ENCODE results near the gene AFDN.

Gene AFDN

DNA sequence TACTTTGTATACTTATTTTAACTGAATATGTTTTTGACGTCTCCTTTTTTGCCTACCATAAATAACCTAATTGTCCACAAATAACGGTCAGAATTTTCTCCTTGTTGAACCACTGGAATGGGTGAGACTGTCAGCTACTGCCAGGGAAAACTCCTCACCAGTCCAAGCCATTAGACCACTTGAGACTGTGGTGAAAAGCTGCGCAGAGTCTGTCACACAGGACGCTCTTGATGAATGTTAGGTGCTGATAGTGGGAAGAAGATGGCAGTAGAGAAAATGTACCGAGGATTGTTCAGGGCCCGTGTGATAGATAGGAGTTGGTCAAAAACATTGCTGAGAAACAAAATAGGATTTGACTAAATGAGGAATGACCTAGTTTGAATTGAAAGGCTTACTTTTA, 95.1 kb downstream of the AFDN start:
- H3K9me3 ChIP-seq (ENCODE audit: control insufficient read depth, insufficient read depth, low read length), result no peaks in the 10 kb centered on the region
- no peak overlapping the region for H3K4me3 ChIP-seq (ENCODE audit: low read depth, low read length)
- H3K36me3 ChIP-seq (ENCODE audit: control insufficient read depth, insufficient read depth, low read length), result peaks cover 45% of the 10 kb centered on the region
- H3K9ac ChIP-seq (ENCODE audit: low read depth, low read length), result no peak overlapping the region
- no peaks in the 10 kb centered on the region for H3K4me1 ChIP-seq (ENCODE audit: control insufficient read depth, insufficient read depth, low read length)
- no peaks in the 10 kb centered on the region for H3K27me3 ChIP-seq (ENCODE audit: control insufficient read depth, insufficient read depth, low read length)

DNA sequence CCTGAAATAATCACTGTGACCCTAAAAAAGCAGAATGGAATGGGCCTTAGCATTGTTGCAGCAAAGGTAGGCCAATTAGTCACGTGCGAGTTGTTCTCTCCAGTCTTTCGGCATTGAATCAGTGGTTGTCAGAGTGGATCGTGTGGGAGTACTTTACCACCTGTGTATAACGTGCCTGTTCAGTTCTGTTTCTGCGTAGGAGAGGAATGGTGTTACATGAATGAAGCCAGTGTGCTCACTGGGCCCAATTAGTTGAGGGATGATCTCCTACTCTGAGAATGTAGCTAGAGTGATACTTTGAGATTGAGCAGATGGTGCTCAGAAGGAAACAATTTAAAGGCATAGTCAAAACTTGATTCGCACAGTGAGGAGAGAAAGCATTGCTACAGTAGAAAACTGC, 98.3 kb downstream of the AFDN start:
- Histone ChIP-seq H3K27me3 (ENCODE audit: control insufficient read depth, insufficient read depth, low read length) (no peaks in the 10 kb centered on the region), H3K9me3 (ENCODE audit: control insufficient read depth, insufficient read depth, low read length) (no peaks in the 10 kb centered on the region), H3K36me3 (ENCODE audit: control insufficient read depth, insufficient read depth, low read length) (peaks cover 37% of the 10 kb centered on the region), H3K4me1 (ENCODE audit: control insufficient read depth, insufficient read depth, low read length) (no peaks in the 10 kb centered on the region), H3K4me3 (ENCODE audit: low read depth, low read length) (no peak overlapping the region), H3K9ac (ENCODE audit: low read depth, low read length) (no peak overlapping the region)

DNA sequence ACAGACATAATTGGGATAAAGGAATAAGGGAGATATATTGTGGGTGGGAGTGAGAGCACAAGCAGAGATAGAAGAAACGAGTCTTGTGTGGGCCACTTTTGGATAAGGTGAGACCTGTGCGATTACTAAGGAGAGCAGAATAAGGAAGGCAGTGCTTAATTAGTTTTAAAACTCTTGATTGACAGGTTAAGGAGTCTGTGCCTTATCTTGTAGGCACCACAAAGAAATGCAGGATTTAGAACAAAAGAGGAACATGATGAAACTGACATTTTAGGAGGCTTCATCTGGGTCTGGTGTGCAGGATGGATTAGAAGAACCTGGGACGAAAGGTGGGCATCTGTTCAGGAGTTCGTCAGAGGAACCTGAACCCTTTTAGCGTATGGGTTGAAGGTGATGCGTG, 100.5 kb downstream of the AFDN start:
- H3K9ac ChIP-seq (ENCODE audit: low read depth, low read length), result no peak overlapping the region
- H3K4me1 ChIP-seq (ENCODE audit: control insufficient read depth, insufficient read depth, low read length), result no peaks in the 10 kb centered on the region
- peaks cover 30% of the 10 kb centered on the region for H3K36me3 ChIP-seq (ENCODE audit: control insufficient read depth, insufficient read depth, low read length)
- H3K9me3 ChIP-seq (ENCODE audit: control insufficient read depth, insufficient read depth, low read length), result no peaks in the 10 kb centered on the region
- no peaks in the 10 kb centered on the region for H3K27me3 ChIP-seq (ENCODE audit: control insufficient read depth, insufficient read depth, low read length)
- no peak overlapping the region for H3K4me3 ChIP-seq (ENCODE audit: low read depth, low read length)

DNA sequence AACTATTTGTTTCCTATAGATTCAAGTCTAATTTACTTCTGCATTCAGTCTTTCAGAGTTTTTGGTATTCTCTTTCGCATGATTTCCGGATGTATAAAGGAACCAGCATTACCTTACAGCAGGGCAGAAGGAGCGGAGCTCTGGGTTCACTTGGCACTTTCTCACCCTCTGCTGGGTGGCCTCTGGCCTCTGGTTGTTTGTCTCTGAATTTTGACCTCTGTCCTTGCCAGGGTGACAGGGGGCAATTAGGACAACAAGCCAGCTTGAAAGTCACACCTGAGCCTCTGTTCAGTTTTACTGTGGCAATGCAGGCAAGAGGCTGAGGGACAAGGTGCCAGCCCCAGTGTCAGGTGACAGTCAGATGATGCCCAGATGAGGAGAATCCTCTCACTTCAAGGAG, 101.4 kb downstream of the AFDN start:
- Histone ChIP-seq H3K9ac (ENCODE audit: low read depth, low read length) (no peak overlapping the region), H3K9me3 (ENCODE audit: control insufficient read depth, insufficient read depth, low read length) (no peaks in the 10 kb centered on the region), H3K4me1 (ENCODE audit: control insufficient read depth, insufficient read depth, low read length) (no peaks in the 10 kb centered on the region), H3K4me3 (ENCODE audit: low read depth, low read length) (no peak overlapping the region), H3K27me3 (ENCODE audit: control insufficient read depth, insufficient read depth, low read length) (no peaks in the 10 kb centered on the region), H3K36me3 (ENCODE audit: control insufficient read depth, insufficient read depth, low read length) (peaks cover 30% of the 10 kb centered on the region)

DNA sequence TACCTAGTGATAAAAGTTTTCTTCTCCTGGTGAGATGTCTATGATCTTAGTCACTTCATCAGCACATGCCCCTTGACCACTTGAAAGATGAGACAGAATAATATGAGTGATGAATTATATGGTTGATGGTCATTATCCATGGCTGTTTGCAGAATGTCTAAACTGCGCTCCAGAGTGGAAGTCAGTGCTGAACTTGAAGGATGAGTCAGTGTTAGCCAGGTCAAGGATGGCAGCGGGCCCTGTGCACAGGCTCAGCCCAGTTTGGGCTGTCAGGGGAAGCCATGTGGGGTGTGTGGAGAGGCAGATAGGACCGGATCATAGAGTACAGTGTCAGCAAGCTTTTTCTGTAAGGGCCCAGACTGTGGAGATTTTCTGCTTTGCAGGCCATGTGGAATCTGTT, 103.6 kb downstream of the AFDN start:
- no peaks in the 10 kb centered on the region for H3K4me1 ChIP-seq (ENCODE audit: control insufficient read depth, insufficient read depth, low read length)
- H3K27me3 ChIP-seq (ENCODE audit: control insufficient read depth, insufficient read depth, low read length), result no peaks in the 10 kb centered on the region
- H3K4me3 ChIP-seq (ENCODE audit: low read depth, low read length), result no peak overlapping the region
- H3K9me3 ChIP-seq (ENCODE audit: control insufficient read depth, insufficient read depth, low read length), result no peaks in the 10 kb centered on the region
- H3K36me3 ChIP-seq (ENCODE audit: control insufficient read depth, insufficient read depth, low read length), result peaks cover 21% of the 10 kb centered on the region
- no peak overlapping the region for H3K9ac ChIP-seq (ENCODE audit: low read depth, low read length)

DNA sequence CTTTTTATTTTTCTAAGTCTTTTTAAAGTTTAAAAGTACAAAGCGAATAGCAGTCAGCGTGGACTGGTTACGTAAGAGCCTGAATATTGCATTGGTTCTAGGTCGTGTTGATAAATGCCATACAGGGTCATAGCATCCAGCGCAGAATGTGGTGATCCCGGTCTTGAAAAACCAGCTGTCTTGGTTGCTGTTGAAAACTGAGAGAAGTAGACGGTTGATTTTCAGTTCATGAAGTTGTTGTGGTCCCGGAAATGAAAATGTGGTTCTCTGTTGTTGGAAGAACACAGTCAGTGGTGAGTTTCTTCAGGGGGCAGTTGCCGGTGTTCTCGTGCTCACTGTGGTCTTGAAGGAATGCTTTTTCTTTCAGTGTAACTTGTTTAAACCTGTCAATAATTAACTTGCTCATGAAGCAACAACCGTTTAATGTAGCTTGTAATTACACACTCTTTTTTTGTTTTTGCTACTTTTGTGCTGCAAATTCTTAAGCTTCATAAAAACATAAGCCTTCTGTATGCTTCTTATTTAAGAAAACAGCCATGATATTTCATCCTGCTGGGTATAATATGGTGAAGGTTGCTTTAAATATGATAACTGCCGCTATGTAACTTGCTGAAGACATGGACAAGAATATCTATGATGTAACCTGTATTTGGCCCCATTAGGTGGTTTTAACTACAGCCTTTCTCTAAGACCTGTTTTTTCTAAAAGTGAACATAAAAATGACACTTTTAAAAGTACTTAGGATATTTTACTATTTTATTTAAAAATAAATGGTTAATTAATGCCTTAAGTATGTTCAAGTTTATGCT, 106.0 kb downstream of the AFDN start:
- Histone ChIP-seq H3K27me3 (ENCODE audit: control insufficient read depth, insufficient read depth, low read length) (no peaks in the 10 kb centered on the region), H3K9ac (ENCODE audit: low read depth, low read length) (no peak overlapping the region), H3K4me1 (ENCODE audit: control insufficient read depth, insufficient read depth, low read length) (no peaks in the 10 kb centered on the region), H3K4me3 (ENCODE audit: low read depth, low read length) (no peak overlapping the region), H3K9me3 (ENCODE audit: control insufficient read depth, insufficient read depth, low read length) (no peaks in the 10 kb centered on the region), H3K36me3 (ENCODE audit: control insufficient read depth, insufficient read depth, low read length) (peaks cover 8% of the 10 kb centered on the region)

DNA sequence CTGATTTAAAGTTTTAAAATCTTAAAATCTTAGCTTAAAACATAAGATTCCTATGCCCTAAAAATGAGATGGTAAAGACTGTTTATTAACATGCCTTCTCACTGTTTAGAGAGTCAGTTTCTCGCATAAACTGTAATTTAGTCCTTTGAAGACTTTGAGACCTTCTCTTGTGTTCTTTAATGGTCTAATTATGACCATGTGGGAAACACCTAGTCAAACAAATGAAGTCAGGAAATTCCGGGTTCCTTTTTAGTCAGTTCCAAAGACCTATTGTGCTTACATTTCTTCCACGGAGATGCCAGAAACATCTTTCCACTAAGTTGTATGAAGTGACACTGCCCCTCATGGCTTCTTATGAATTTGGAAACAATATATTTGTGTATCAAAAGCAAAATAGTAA, 106.6 kb downstream of the AFDN start:
- H3K27me3 ChIP-seq (ENCODE audit: control insufficient read depth, insufficient read depth, low read length), result no peaks in the 10 kb centered on the region
- no peaks in the 10 kb centered on the region for H3K9me3 ChIP-seq (ENCODE audit: control insufficient read depth, insufficient read depth, low read length)
- H3K4me1 ChIP-seq (ENCODE audit: control insufficient read depth, insufficient read depth, low read length), result peaks cover 2% of the 10 kb centered on the region
- no peak overlapping the region for H3K4me3 ChIP-seq (ENCODE audit: low read depth, low read length)
- no peak overlapping the region for H3K9ac ChIP-seq (ENCODE audit: low read depth, low read length)
- peaks cover 4% of the 10 kb centered on the region for H3K36me3 ChIP-seq (ENCODE audit: control insufficient read depth, insufficient read depth, low read length)

DNA sequence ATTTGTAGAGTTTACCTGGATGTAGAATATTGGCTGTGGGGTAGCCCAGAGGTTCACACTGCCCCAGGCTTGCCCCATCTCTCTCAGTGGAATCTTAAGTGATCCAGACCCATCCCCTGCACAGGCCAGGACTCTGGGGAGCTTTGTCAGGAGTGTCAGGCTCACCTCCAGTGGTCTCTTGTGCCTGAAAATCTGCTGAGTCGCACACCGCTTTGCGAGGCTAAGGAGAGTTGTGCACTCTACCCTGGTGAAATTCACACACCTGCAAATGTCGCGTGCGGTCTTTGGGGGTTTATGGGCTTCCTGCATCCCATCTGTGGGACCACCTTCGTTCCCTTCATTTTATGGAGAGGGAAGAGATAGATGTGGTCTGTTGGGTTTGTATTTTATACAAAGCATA, 107.1 kb downstream of the AFDN start:
- no peak overlapping the region for H3K9ac ChIP-seq (ENCODE audit: low read depth, low read length)
- no peak overlapping the region for H3K4me3 ChIP-seq (ENCODE audit: low read depth, low read length)
- H3K4me1 ChIP-seq (ENCODE audit: control insufficient read depth, insufficient read depth, low read length), result peaks cover 2% of the 10 kb centered on the region
- no peaks in the 10 kb centered on the region for H3K27me3 ChIP-seq (ENCODE audit: control insufficient read depth, insufficient read depth, low read length)
- H3K36me3 ChIP-seq (ENCODE audit: control insufficient read depth, insufficient read depth, low read length), result no peaks in the 10 kb centered on the region
- H3K9me3 ChIP-seq (ENCODE audit: control insufficient read depth, insufficient read depth, low read length), result no peaks in the 10 kb centered on the region

DNA sequence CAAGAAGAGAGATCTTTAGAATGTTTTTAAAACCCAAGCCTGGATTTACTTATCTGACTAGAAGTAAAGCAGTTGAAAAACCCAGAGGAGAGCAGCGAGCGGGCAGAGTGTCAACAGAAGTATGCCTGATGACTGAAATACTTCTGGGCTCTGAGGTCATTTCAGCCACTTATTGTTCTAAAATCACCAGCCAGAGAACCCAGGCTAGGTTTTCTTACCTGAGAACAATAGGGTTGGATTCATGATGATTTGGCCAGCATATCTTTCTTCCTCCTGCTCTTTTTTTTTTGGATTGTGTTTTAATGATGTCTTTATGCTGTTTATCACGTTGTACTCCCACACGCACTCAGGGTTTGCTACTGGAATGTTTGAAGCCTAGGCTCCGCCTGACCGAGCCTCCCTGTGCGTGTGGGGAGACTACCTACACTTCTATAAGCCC, 107.7 kb downstream of the AFDN start:
- Histone ChIP-seq H3K4me1 (ENCODE audit: control insufficient read depth, insufficient read depth, low read length) (peaks cover 2% of the 10 kb centered on the region), H3K36me3 (ENCODE audit: control insufficient read depth, insufficient read depth, low read length) (no peaks in the 10 kb centered on the region), H3K4me3 (ENCODE audit: low read depth, low read length) (no peak overlapping the region), H3K9ac (ENCODE audit: low read depth, low read length) (no peak overlapping the region), H3K9me3 (ENCODE audit: control insufficient read depth, insufficient read depth, low read length) (no peaks in the 10 kb centered on the region), H3K27me3 (ENCODE audit: control insufficient read depth, insufficient read depth, low read length) (no peaks in the 10 kb centered on the region)

DNA sequence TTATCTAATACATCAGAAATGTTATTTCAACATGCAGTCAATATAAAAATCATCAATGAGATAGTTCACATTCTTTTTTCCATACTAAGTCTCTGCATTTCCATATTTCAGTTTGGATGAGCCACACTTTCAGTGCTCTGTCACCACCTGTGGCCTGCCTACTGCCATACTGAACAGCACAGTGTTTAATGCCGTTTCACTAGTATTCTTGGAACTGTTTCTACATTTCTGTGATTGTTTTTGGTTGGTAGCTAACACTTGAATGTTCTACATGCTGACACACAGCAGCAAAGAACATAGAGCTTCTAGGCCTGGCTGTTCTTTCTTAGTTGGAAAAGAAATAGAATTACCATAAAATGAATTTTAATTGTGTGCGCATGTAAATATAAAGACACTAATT, 109.3 kb downstream of the AFDN start:
- Histone ChIP-seq H3K9me3 (ENCODE audit: control insufficient read depth, insufficient read depth, low read length) (no peaks in the 10 kb centered on the region), H3K4me3 (ENCODE audit: low read depth, low read length) (no peak overlapping the region), H3K9ac (ENCODE audit: low read depth, low read length) (no peak overlapping the region), H3K27me3 (ENCODE audit: control insufficient read depth, insufficient read depth, low read length) (no peaks in the 10 kb centered on the region), H3K36me3 (ENCODE audit: control insufficient read depth, insufficient read depth, low read length) (no peaks in the 10 kb centered on the region), H3K4me1 (ENCODE audit: control insufficient read depth, insufficient read depth, low read length) (peaks cover 2% of the 10 kb centered on the region)

DNA sequence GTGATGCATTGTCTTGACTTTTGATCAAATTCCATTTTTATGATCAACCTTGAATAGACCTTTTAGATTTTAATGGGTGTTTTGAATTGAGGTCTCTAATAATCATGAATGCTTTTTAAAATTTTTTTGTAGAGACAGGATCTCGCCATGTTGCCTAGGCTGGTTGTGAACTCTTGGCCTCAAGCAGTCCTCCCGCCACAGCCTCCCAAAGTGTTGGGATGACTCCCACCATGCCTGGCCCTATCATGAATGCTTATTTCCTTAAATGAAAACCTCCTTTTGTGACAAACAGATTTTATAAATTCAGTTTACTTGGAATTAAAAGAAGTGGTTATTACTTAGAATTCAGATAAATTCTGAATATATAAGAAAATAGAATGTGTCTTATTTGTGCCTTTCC, 110.6 kb downstream of the AFDN start:
- no peaks in the 10 kb centered on the region for H3K9me3 ChIP-seq (ENCODE audit: control insufficient read depth, insufficient read depth, low read length)
- H3K4me1 ChIP-seq (ENCODE audit: control insufficient read depth, insufficient read depth, low read length), result peaks cover 2% of the 10 kb centered on the region
- no peak overlapping the region for H3K4me3 ChIP-seq (ENCODE audit: low read depth, low read length)
- no peaks in the 10 kb centered on the region for H3K36me3 ChIP-seq (ENCODE audit: control insufficient read depth, insufficient read depth, low read length)
- H3K27me3 ChIP-seq (ENCODE audit: control insufficient read depth, insufficient read depth, low read length), result no peaks in the 10 kb centered on the region
- no peak overlapping the region for H3K9ac ChIP-seq (ENCODE audit: low read depth, low read length)

DNA sequence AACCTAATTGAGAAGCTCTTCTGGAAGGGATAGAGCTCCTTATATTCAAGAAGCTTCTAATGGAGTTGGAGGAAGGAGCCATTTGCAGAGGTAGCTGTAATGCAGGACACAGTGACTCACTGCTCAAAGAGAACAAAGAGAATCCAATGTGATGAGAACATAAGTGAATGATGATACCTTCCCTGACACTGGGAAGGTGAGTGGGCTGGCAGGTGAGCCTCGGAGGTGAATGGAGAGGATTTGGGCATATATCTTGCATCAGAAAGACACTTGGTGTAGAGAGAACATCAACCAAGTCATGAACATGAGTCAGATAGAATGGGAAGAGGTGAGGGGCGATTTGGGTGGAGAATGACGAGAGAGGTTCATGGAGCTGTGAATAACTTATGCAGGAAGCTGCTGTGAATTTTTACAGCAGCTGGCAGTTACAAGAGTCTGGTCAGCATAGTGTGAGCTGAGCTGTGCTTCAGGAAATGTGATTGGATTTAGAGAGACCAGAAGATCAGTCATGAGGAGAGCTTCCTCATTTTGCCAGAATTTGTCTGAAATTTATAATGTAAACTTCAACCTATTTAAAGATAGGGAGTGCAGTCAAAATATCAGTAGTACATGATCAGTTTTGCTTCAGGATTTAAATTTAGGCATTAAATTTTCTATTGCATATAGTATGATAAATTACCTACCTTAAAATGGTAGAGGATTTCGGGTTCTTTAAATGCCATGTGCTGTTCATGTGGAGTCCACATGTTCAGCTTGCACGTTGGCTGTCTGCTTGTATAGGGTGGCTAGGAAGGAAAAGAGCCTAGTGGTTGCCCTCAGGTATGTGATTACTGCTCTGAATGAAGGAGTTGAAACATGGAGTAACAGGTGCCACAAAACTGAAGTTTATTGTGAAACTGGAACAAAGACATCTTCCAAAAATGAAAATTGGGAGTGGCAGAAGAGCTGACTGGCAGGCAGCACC, 111.5 kb downstream of the AFDN start:
- Histone ChIP-seq H3K4me1 (ENCODE audit: control insufficient read depth, insufficient read depth, low read length) (peaks cover 2% of the 10 kb centered on the region), H3K27me3 (ENCODE audit: control insufficient read depth, insufficient read depth, low read length) (no peaks in the 10 kb centered on the region), H3K4me3 (ENCODE audit: low read depth, low read length) (no peak overlapping the region), H3K36me3 (ENCODE audit: control insufficient read depth, insufficient read depth, low read length) (no peaks in the 10 kb centered on the region), H3K9ac (ENCODE audit: low read depth, low read length) (no peak overlapping the region), H3K9me3 (ENCODE audit: control insufficient read depth, insufficient read depth, low read length) (no peaks in the 10 kb centered on the region)
